GM18867 (cell line): Measurements from ENCODE around the gene ZSCAN25.
"Not testable (repeated sequence)": the region's sequence is repeated elsewhere in the genome, so short reads cannot be mapped to it uniquely, and the experiment has no call there.

Experiments
- ATAC-seq: cut with Tn5 transposase; IDR thresholded peaks from one replicate; pipeline ENCODE4 v1.9.1; 2021; ENCODE audit warnings: mild to moderate bottlenecking, moderate library complexity; ENCODE audit not compliant: unreplicated experiment

Gene ZSCAN25

GRCh38 chr7:99616359-99617191 is at the start of gene ZSCAN25:
TSS of gene ZSCAN25 (plus strand) at chr7:99616946. CDS start at chr7:99619607, 2,661 bp downstream.
- ATAC-seq: peak; percentile 89

GRCh38 chr7:99568770-99569169 is 48.0 kb upstream of the ZSCAN25 start:
- ATAC-seq: not testable (repeated sequence)

GRCh38 chr7:99571768-99572167 is 45.0 kb upstream of the ZSCAN25 start:
- ATAC-seq: no peak

- ATAC-seq: no peak
Observed at GRCh38 chr7:99573257-99573656, 43.5 kb upstream of the ZSCAN25 start.

GRCh38 chr7:99576251-99576650 is 40.5 kb upstream of the ZSCAN25 start:
- no peak for ATAC-seq

GRCh38 chr7:99579281-99579955 is 37.3 kb upstream of the ZSCAN25 start:
- ATAC-seq: no peak

GRCh38 chr7:99579956-99580777 is 36.6 kb upstream of the ZSCAN25 start:
- ATAC-seq: no peak

- not testable (repeated sequence) for ATAC-seq
Observed at GRCh38 chr7:99580778-99581332, 35.9 kb upstream of the ZSCAN25 start.

GRCh38 chr7:99588868-99589267 is 27.9 kb upstream of the ZSCAN25 start:
- no peak for ATAC-seq

- no peak for ATAC-seq
Observed at GRCh38 chr7:99594948-99595745, 21.6 kb upstream of the ZSCAN25 start.

GRCh38 chr7:99596408-99596955 is 20.3 kb upstream of the ZSCAN25 start:
- ATAC-seq: no peak

GRCh38 chr7:99597762-99598501 is 18.8 kb upstream of the ZSCAN25 start, which contains the start of gene TMEM225B:
TSS of gene TMEM225B (plus strand) at chr7:99598267. CDS start at chr7:99604389, 6,122 bp downstream.
- ATAC-seq: no peak

- no peak for ATAC-seq
Observed at GRCh38 chr7:99599836-99600235, 16.9 kb upstream of the ZSCAN25 start.

- no peak for ATAC-seq
Observed at GRCh38 chr7:99601656-99602310, 15.0 kb upstream of the ZSCAN25 start.

GRCh38 chr7:99605527-99605926 is 11.2 kb upstream of the ZSCAN25 start:
- ATAC-seq: no peak

GRCh38 chr7:99606531-99606930 is 10.2 kb upstream of the ZSCAN25 start:
- ATAC-seq: no peak

- no peak for ATAC-seq
Observed at GRCh38 chr7:99607548-99607947, 9.2 kb upstream of the ZSCAN25 start.

GRCh38 chr7:99614495-99614894 is 2.3 kb upstream of the ZSCAN25 start:
- ATAC-seq: no peak

GRCh38 chr7:99615989-99616358 is 772 bp upstream of the ZSCAN25 start:
- no peak for ATAC-seq
